Measurements from ENCODE around the gene SMYD3. TPM values are rescaled to one million over a fixed set of nuclear protein-coding genes. Genes with fewer than 3 reads are reported as not detected.

SMYD3 gene
- total RNA-seq, 1 experiment from 2014 or later: 17.4 TPM

- no TSS peak for BruUV-seq (replicated peaks)
- H3K27ac ChIP-seq (ENCODE audit: low read length): no peak overlapping the region
- no peak for DNase-seq (ENCODE audit: low read depth, low spot score)
- no peaks in the 10 kb centered on the region for H3K9me3 ChIP-seq (ENCODE audit: control insufficient read depth, insufficient read depth, low read depth, low read length)
- no peaks in the 10 kb centered on the region for H3K27me3 ChIP-seq (ENCODE audit: control insufficient read depth, insufficient read depth, low read length)
- no peak overlapping the region for H3K4me3 ChIP-seq (ENCODE audit: low read depth in 2 of 2, low read length in 2 of 2)
- in situ Hi-C loops (cut with HindIII; ENCODE audit: low pct_unique_long_range_greater_than_20kb, low sequenced_read_pairs) (no loop called here), intact Hi-C loops (cut with micrococcal nuclease; ENCODE audit: unreplicated experiment) (no loop called here)
- TF ChIP-seq REST (IDR thresholded peaks at IDR 0.05; ENCODE audit: insufficient read depth in 1 of 2, low read depth in 2 of 2, low read length in 1 of 2) (no peak), SIN3A (IDR thresholded peaks at IDR 0.05; ENCODE audit: borderline replicate concordance, insufficient read depth, low read depth, low read length) (no peak), CTCF (IDR thresholded peaks at IDR 0.05) (no peak)
- H3K4me1 ChIP-seq (ENCODE audit: control insufficient read depth, insufficient read depth, low read length): no peaks in the 10 kb centered on the region; the same call in 1 of the 2 replicates
- no peak for ATAC-seq
- H3K36me3 ChIP-seq (ENCODE audit: control insufficient read depth, insufficient read depth, low read length): no peaks in the 10 kb centered on the region
- CTCF ChIA-PET: no interaction called here
- POLR2A ChIA-PET: interaction anchor here (0.6 kb wide), 1 partner anchor 128 kb away, joined by 3 read pairs; no protein-coding TSS in a partner anchor
Measured at GRCh38 chr1:246221485-246222255, 285.4 kb downstream of the SMYD3 start.

DNA sequence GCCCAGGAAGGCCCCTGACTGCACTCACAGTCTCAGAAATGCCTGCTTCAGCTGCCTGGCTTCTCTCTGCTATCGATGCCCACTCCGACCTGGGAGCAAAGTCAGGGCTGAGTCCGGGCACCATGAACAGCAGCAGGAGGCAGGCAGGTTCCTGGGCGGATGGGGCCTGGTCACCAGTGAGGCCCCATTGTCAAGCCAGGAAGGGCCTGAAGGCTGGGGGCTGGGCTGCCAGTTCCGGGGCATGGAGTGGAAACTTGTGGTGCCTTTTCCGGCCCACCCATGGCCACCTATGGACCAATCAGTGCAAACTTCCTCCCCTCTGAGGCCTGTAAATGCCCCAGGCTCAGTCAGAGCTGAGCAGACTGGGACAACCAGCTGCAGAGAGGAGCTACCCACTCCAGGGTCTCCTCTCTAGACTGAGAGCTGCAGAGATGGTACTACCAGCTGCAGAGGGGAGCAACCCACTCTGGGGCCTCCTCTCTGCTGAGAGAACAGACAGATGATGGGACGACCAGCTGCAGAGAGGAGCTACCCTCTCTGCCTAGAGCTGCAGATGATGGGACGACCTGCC, 286.5 kb downstream of the SMYD3 start:
- POLR2A ChIA-PET: no interaction called here
- TF ChIP-seq TCF7L2 (IDR thresholded peaks at IDR 0.05; ENCODE audit: low read depth, low read length): no peak
- no peak for TF ChIP-seq REST (IDR thresholded peaks at IDR 0.05; ENCODE audit: insufficient read depth in 1 of 2, low read depth in 2 of 2, low read length in 1 of 2)
- no peak for TF ChIP-seq SIN3A (IDR thresholded peaks at IDR 0.05; ENCODE audit: borderline replicate concordance, insufficient read depth, low read depth, low read length)
- TF ChIP-seq CTCF (IDR thresholded peaks at IDR 0.05): no peak
- TF ChIP-seq POLR2AphosphoS5 (IDR thresholded peaks at IDR 0.05; ENCODE audit: low read depth, low read length): no peak
- in situ Hi-C loops (cut with HindIII; ENCODE audit: low pct_unique_long_range_greater_than_20kb, low sequenced_read_pairs): no loop called here
- ATAC-seq (no peak), DNase-seq (ENCODE audit: low read depth, low spot score) (no peak)
- Histone ChIP-seq H3K27me3 (ENCODE audit: control insufficient read depth, insufficient read depth, low read length) (no peaks in the 10 kb centered on the region), H3K9me3 (ENCODE audit: control insufficient read depth, insufficient read depth, low read depth, low read length) (no peaks in the 10 kb centered on the region), H3K36me3 (ENCODE audit: control insufficient read depth, insufficient read depth, low read length) (no peaks in the 10 kb centered on the region), H3K4me1 (ENCODE audit: control insufficient read depth, insufficient read depth, low read length) (no peaks in the 10 kb centered on the region; the same call in 1 of the 2 replicates), H3K27ac (ENCODE audit: low read length) (no peak overlapping the region), H3K4me3 (ENCODE audit: low read depth in 2 of 2, low read length in 2 of 2) (no peak overlapping the region)
- CTCF ChIA-PET: no interaction called here
- BruUV-seq (replicated peaks): no TSS peak
- intact Hi-C loops (cut with micrococcal nuclease; ENCODE audit: unreplicated experiment): no loop called here

All from Panc1 (cell line).